Activated effector memory CD4-positive, alpha-beta T cell treated with Interleukin-2 at 50 U/mL for 16 hours (primary cell): ENCODE measurements around the gene RCAN1.

Source experiments
- DNase-seq: peaks from one replicate; pipeline ENCODE4 v3.0.0-alpha.2; 2020

Gene RCAN1

GRCh38 chr21:34614628-34615486 is at the start of gene RCAN1:
RCAN1 (minus strand) TSS chr21:34615113; CDS start chr21:34615011, 102 bp downstream.
- peak; percentile 81 for DNase-seq

GRCh38 chr21:34661848-34662247 is 46.9 kb upstream of the RCAN1 start:
- DNase-seq = no peak

DNA sequence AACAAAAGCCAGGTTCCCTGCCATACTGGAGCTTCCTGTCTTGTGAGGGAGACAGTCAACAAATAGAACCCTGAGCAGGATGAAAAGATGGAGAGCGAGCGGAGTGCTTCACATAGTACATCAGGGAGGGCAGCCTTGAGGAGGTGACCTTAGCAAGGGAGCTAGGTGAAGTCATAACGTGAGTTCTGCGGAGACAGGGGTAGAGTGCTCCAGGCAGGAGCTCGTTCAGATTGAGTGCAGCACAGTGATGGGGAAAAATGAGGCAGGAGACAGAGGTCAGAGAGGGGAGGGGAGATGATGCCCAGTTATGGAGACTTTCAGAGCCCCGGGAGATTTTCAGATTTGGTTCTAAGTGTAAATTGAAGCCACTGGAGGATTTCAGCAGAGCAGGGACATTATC is 38.6 kb upstream of the RCAN1 start:
- no peak for DNase-seq

DNA sequence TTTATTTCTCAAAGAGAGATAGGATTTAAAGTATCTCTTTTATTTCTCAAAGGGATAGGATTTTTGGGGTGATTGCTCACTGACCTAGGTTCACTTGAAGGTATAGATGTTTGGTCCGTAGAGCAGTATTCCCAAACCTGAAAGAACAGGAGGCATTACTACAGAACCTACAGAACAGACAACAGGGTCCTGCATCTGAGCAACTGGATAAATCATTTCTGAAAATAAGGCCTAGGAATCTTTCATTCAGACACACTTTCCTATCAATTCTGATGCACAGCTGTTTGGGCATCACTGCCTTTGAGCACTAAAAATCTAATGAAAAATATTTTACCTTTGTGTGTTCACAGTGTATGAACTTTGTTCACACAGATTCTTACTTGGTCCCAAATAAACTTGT is 36.7 kb upstream of the RCAN1 start:
- DNase-seq = no peak

- DNase-seq = no peak
Measured at GRCh38 chr21:34650861-34651431, 36.0 kb upstream of the RCAN1 start.

GRCh38 chr21:34649400-34649799 is 34.5 kb upstream of the RCAN1 start:
- no peak for DNase-seq

DNA sequence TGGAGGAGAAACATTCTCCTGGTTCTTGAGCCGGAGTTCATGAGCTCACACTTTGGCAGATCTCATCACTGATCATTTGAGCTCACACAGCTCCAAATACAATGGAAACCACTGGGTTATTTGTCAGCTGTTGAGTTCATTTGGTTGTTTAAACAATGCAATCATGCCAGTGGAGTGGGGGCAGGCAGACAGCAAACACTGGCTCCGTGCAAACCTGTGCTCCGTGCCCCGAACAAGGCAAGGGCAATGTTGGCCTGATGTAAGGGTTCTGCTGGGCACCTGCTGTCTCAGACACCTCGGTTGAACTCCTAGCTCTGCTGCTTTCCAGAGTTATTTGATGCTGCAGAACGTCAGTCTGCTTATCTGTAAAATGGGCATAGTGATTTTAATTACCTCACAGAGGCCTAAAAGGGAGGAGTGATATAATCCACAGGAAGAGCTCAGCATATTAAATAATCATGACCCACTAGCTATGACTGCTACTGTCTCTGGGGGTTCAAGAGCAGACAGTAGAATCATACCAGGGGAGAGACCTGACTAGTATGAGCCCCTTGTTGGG is 33.9 kb upstream of the RCAN1 start:
- DNase-seq = no peak

DNA sequence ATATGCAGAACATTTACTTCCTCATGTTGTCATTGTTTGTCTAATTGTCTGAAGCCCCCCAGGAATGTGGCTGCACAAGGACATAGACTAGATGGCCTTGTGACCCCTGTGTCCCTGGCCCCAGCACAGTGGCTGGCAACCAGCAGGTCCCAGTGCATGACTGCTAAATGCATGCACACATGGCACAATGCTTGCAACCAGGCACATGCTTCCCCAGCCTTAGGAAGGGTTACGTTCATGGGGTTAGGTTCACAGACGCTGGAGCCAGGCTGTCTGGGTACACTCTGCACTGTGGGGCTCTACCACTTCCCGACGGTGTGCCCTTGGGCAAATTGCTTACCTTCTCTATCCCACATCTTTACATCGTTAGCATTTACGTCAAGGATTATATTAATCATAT is 32.6 kb upstream of the RCAN1 start:
- DNase-seq = no peak

DNA sequence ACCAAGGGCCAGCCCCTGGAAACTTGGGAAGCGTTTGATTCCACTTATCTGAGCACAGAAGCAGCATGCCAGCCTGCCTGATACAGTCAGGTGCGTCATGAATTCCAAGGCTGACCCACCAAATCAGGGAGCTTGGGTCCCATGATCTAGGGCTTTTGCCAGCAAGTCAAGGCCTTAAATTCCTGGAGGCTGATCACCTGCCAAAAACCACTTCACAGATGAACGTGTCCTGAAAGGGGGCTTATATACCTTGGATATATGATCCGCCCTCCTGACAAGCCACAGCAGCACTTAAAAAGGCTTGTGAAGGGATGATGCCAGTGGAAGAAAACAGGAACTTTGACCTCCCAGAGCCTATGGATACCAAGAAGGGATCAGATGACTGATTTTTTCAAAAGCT is 29.9 kb upstream of the RCAN1 start:
- no peak for DNase-seq

- DNase-seq = no peak
Measured at GRCh38 chr21:34642211-34643075, 27.5 kb upstream of the RCAN1 start.

- DNase-seq = no peak
Measured at GRCh38 chr21:34640858-34641257, 25.9 kb upstream of the RCAN1 start.

- DNase-seq = no peak
Measured at GRCh38 chr21:34639882-34640788, 25.2 kb upstream of the RCAN1 start.

DNA sequence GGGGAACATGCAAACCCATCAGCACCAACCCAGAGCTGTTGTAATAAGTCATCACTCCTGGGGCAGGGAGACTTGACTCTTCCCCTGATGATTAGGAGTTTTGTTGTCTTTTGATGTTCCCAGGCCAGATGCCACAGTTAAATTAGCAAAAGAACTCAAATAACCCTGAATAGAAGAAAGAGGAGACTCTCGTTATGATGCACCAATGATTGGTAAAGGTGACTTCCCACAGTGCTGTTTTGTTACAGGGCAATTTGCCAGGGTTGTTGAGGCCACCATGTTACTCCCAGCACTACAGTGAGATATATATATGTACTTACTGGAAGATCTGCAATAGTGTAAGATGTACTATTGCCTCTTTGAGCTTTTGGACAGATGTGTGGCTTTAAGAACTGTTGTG is 24.3 kb upstream of the RCAN1 start:
- DNase-seq = no peak

- no peak for DNase-seq
Measured at GRCh38 chr21:34636961-34637360, 22.0 kb upstream of the RCAN1 start.

DNA sequence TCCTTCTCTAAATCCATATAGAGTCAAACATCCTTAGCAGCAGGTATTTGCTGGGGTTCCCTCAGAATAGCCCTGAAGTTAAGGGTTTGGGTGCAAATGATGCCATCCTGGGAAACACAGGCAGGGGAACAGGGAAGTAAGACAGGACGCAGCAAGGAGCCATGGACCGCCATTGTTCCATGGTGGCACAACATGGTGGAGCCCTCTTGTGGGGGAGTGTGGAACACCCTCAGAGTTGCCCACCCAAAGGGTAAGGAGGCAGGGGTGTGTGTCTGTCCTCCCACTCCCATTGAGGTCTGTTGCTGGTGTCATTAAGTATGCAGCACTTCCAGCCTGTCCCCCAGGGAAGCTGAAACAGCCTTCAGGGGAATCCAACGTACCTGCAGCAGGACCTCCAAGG is 20.4 kb upstream of the RCAN1 start:
- no peak for DNase-seq

DNA sequence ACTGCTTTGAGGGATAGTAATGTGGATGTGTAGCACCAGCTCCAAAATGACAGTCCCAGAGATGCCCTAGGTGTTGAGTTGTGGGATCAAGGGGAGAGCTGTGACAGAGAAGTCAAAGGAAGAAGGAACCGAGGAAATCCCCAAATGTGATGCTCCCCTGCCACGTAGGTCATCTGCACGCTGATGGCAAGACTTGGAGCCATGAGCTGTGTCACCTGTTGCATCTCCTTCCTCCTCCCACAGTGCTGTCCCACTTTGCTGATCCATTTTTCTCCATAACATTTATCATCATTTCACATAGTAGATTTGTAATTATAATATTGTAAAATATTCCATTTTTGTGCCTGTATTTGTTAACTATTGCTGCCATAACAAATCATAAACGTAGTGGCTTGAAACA is 17.6 kb upstream of the RCAN1 start:
- DNase-seq = no peak

DNA sequence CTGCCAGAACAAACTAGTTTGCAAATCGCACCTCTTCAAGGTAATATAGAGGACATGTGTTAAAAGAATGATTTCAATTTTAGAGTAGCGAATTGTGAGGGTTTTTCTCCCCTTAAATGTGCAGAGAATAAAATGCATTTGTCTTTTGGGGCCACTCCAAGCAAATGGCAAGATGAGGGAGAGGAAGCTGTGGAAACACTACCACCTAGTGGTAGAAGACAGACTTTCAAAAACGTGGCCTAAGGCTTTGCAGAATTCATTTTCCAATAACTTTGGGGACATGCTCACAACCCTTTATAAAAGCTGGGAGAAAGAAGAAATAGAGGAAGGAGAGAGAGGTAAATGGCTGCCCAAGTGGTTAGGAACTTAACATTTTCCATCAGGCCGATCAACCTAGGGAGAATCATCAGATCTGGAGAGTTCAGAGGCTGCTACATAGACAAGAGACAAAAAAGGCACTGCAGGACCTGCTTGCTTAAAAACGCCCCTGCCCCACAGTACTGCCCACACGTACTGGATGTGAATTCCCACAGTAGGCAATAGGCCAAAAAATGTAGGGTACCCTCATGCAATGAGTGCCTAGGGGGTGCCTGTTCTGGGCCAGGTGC is 15.7 kb upstream of the RCAN1 start:
- no peak for DNase-seq

DNA sequence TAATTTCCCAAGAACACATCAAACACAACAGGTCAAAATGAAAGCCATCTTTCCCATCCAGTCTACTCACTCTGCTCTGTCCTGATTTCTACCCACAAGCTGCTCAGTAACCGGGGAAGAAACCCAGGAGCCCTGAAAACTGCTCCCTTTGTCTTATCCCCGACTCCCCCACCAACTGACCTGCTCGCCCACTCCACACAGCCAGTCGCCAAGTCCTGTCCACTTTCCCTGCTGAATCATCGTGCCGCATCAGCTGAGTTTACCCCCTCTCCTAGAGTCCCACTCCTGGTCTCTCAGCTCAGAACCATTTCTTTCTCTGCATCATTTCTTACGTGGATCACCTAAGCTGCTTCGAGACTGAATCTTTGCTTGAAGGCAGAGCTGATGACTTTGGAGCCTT is 11.2 kb upstream of the RCAN1 start:
- DNase-seq = no peak

GRCh38 chr21:34625030-34625593 is 10.2 kb upstream of the RCAN1 start:
- no peak for DNase-seq

- DNase-seq = no peak
Measured at GRCh38 chr21:34623516-34623915, 8.6 kb upstream of the RCAN1 start.
